ENCODE data around the gene AP4B1. TPM values are rescaled to one million over a fixed set of nuclear protein-coding genes. Genes with fewer than 3 reads are reported as not detected.
"Not testable (repeated sequence)": the region's sequence is repeated elsewhere in the genome, so short reads cannot be mapped to it uniquely, and the experiment has no call there.

AP4B1 gene
- total and polyA plus RNA-seq, 9 of the 15 experiments (the other 6 are each of a cell fraction or from before 2014, with no cell fraction given) = 15.8 to 36.5 (median 24.6) TPM

DNA sequence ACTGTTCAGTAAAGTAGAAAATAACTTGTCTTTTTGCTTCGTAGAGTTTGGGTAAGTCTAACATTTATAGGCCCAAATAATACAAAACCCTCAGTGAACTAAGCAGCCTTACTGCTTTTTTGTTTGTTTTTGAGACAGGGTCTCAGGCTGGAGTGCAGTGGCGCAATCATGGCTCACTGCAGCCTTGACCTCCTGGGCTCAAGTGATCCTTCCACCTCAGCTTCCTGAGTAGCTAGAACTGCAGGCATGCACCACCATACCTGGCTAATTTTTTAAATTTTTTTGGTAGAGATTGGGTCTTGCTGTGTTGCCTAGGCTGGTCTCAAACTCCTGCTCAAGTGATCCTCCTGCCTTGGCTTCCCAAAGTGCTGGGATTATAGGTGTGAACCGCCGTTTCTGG, 43.6 kb upstream of the AP4B1 start:
- Histone ChIP-seq H3K4me2 (ENCODE audit: insufficient read depth, low read length) (0 out of 2 replicates have a peak overlapping the region, but pooled peaks have one; percentile 4), H3K9ac (ENCODE audit: insufficient read depth in 1 of 2, low read depth in 2 of 2, low read length in 2 of 2) (peak overlapping the region in 1 of 2 experiments; percentile 21; a peak in 1 of 4 replicates), H3K36me3 (ENCODE audit: control insufficient read depth, insufficient read depth, low read length) (peaks cover 35% of the 10 kb centered on the region; the same call in 2 of the 3 replicates), H3K27ac (ENCODE audit: extremely low read depth, low read depth, low read length) (peak overlapping the region; percentile 44; the same call in 1 of the 3 replicates), H3K79me2 (ENCODE audit: control insufficient read depth, insufficient read depth, low read length) (peaks cover 93% of the 10 kb centered on the region), H3K4me1 (replicated peaks in 1 of 2; ENCODE audit: control insufficient read depth in 2 of 2, insufficient read depth in 2 of 2, low read length in 2 of 2) (peaks cover 11 to 27% of the 10 kb centered on the region in 2 experiments; a peak in 4 of 5 replicates)
- H3K4me3 ChIP-seq; H3K9me1 ChIP-seq (ENCODE audit: control insufficient read depth, insufficient read depth, low read length); H2AFZ ChIP-seq (ENCODE audit: low read depth, low read length); BruUV-seq (replicated peaks); FAIRE-seq; H3K27me3 ChIP-seq (ENCODE audit: control insufficient read depth in 2 of 2, insufficient read depth in 2 of 2, low read length in 2 of 2); in situ Hi-C loops (cut with MboI); H3K9me3 ChIP-seq (replicated peaks; ENCODE audit: control insufficient read depth, insufficient read depth, low read depth, low read length); DNase-seq (ENCODE audit: extremely low read depth in 1 of 4, low spot score in 3 of 4); H4K20me1 ChIP-seq (replicated peaks; ENCODE audit: control insufficient read depth, insufficient read depth, low read length): not testable (repeated sequence)
- intact Hi-C loops (cut with micrococcal nuclease) = loop anchor here (1.0 to 5.0 kb wide), 2 partner anchors 18 to 111 kb away; no protein-coding TSS in a partner anchor
- CTCF ChIA-PET (ENCODE audit: low intra/inter-chr PET ratio) = interaction anchor here (0.6 to 0.7 kb wide), 3 partner anchors 9 to 111 kb away, joined by 3 to 5 read pairs (median 3); no protein-coding TSS in a partner anchor
- TF ChIP-seq CEBPG (CRISPR knock-in tag; IDR thresholded peaks at IDR 0.05) (peak; percentile 56; the same call in 1 of the 2 replicates), CEBPG (tag; conservative IDR thresholded peaks at IDR 0.05 in 1 of 2, IDR thresholded peaks at IDR 0.05 in 1 of 2) (peak; percentile 30 to 36; a peak in 2 of 4 replicates), CEBPB (tag; IDR thresholded peaks at IDR 0.05) (peak; percentile 90)
- POLR2A ChIA-PET = interaction anchor here (0.6 to 5.3 kb wide), 5 partner anchors 11 to 843 kb away, joined by 3 to 65 read pairs (median 5); partner anchors contain the start of gene HIPK1
- ATAC-seq = peak; percentile 71
- WGBS (ENCODE audit: insufficient coverage, low coverage, missing lambda C conversion rate) = 49% methylated on average over 4 of the region's 4 CpGs

Measured in K562 (cell line).